Testis (tissue), 3 donors: ENCODE results near the gene MED12L. TPM values are rescaled to one million over a fixed set of nuclear protein-coding genes. Genes with fewer than 3 reads are reported as not detected.

Source experiments
- DNase-seq: peaks from one replicate; pipeline ENCODE4 v3.0.0-alpha.2; 2019
- H3K27ac ChIP-seq, 2 donors: fragments of 200-600 bp; sonication (generic); one replicate each; pipeline ENCODE4 v1.5.1; 2019
- H3K27me3 ChIP-seq: fragments of 200-600 bp; sonication (generic); one replicate; pipeline ENCODE4 v1.5.1; 2019
- H3K36me3 ChIP-seq: fragments of 200-600 bp; sonication (generic); one replicate; pipeline ENCODE4 v1.5.1; 2017; ENCODE audit warnings: low read depth; ENCODE audit errors: missing control alignments
- H3K4me1 ChIP-seq: fragments of 200-600 bp; sonication (generic); one replicate; pipeline ENCODE4 v1.5.1; 2019
- H3K4me3 ChIP-seq, 2 donors: fragments of 200-600 bp; sonication (generic); one replicate each; pipeline ENCODE4 v1.5.1; 2017 to 2019
- H3K9me3 ChIP-seq: fragments of 200-600 bp; sonication (generic); one replicate; pipeline ENCODE4 v1.5.1; 2017
- CTCF ChIP-seq, 3 experiments: fragments of 450-650 bp in 2 of 3; fragments of 200-600 bp in 1 of 3; sonication (generic) in 1 of 3; IDR thresholded peaks; one replicate each; pipeline ENCODE4 v1.5.1; 2016 to 2019; ENCODE audit warnings: antibody characterized with exemption in 3 of 3, mild to moderate bottlenecking in 2 of 3, moderate library complexity in 1 of 3
- POLR2A ChIP-seq: fragments of 450-650 bp; IDR thresholded peaks from one replicate; pipeline ENCODE4 v1.6.1; 2017; ENCODE audit warnings: antibody characterized with exemption, mild to moderate bottlenecking, moderate library complexity
- WGBS, 2 donors: methylation state at CpG; one replicate each; pipeline ENCODE4 v1.1.5; 2018; 5-methylcytosine and 5-hydroxymethylcytosine counted together
- intact Hi-C: fragments of 100-400 bp; cut with DNase I; formaldehyde crosslinking; loops from one replicate; pipeline ENCODE4 v1.15.1; 2023; ENCODE audit warnings: low total_unique reads
- polyA plus RNA-seq: library from polyadenylated mRNA; stranded (reverse); fragments of 350-450 nt; fragmentation: Illumina TruSeq; extraction: RNeasy Lipid Tissue Mini Kit (QIAGEN cat#74804); gene quantifications from one replicate; pipeline ENCODE4 v1.2.3, GENCODE V29; 2014; ENCODE audit warnings: low read depth, low replicate concordance; ENCODE audit not compliant: insufficient read depth
- total RNA-seq, 2 donors: library from RNA; depleted of rRNA; stranded (reverse); fragments of >200 nt; gene quantifications; one replicate each; pipeline ENCODE4 v1.2.3, GENCODE V29; 2016

Gene MED12L
- total and polyA plus RNA-seq, 3 donors from 2014 or later = 10.3 to 18.5 (median 10.4) TPM

GRCh38 chr3:151351219-151351618 is 265.8 kb downstream of the MED12L start:
- no peaks in the 10 kb centered on the region for H3K9me3 ChIP-seq
- no peaks in the 10 kb centered on the region for H3K4me1 ChIP-seq
- intact Hi-C loops = no loop called here
- H3K36me3 ChIP-seq = no peaks in the 10 kb centered on the region
- no peaks in the 10 kb centered on the region for H3K27me3 ChIP-seq
- WGBS, 2 donors = 91 to 100% methylated on average over 1 of the region's 1 CpG
- no peak overlapping the region for H3K4me3 ChIP-seq
- DNase-seq = no peak
- TF ChIP-seq CTCF (IDR thresholded peaks at IDR 0.05) = no peak
- no peak for TF ChIP-seq POLR2A
- H3K27ac ChIP-seq = no peak overlapping the region

GRCh38 chr3:151351648-151352047 is 266.2 kb downstream of the MED12L start:
- WGBS, 2 donors = 89 to 93% methylated on average over 4 of the region's 4 CpGs
- no peak for TF ChIP-seq POLR2A
- no peak for TF ChIP-seq CTCF (IDR thresholded peaks at IDR 0.05)
- intact Hi-C loops = no loop called here

GRCh38 chr3:151356794-151357462 is 271.5 kb downstream of the MED12L start:
- WGBS, 2 donors = 45 to 55% methylated on average over 2 of the region's 2 CpGs

More at GRCh38 chr3:151351648-151352047, 266.2 kb downstream of the MED12L start:
- Histone ChIP-seq H3K27ac (no peak overlapping the region), H3K9me3 (no peaks in the 10 kb centered on the region), H3K36me3 (no peaks in the 10 kb centered on the region), H3K4me1 (no peaks in the 10 kb centered on the region), H3K27me3 (no peaks in the 10 kb centered on the region), H3K4me3 (no peak overlapping the region)
- no peak for DNase-seq

GRCh38 chr3:151357463-151357850 is 272.0 kb downstream of the MED12L start:
- H3K27me3 ChIP-seq = no peaks in the 10 kb centered on the region
- H3K9me3 ChIP-seq = no peaks in the 10 kb centered on the region
- H3K4me3 ChIP-seq = no peak overlapping the region
- no peak overlapping the region for H3K27ac ChIP-seq
- DNase-seq = no peak
- H3K36me3 ChIP-seq = no peaks in the 10 kb centered on the region
- no peak for TF ChIP-seq POLR2A
- TF ChIP-seq CTCF (IDR thresholded peaks at IDR 0.05) = no peak
- intact Hi-C loops = no loop called here
- WGBS, 2 donors = 56 to 59% methylated on average over 2 of the region's 2 CpGs
- H3K4me1 ChIP-seq = no peaks in the 10 kb centered on the region

More at GRCh38 chr3:151356794-151357462, 271.5 kb downstream of the MED12L start:
- TF ChIP-seq CTCF (IDR thresholded peaks at IDR 0.05) (no peak), POLR2A (no peak)
- Histone ChIP-seq H3K4me1 (no peaks in the 10 kb centered on the region), H3K9me3 (no peaks in the 10 kb centered on the region), H3K4me3 (no peak overlapping the region), H3K36me3 (no peaks in the 10 kb centered on the region), H3K27ac (no peak overlapping the region), H3K27me3 (no peaks in the 10 kb centered on the region)
- intact Hi-C loops = no loop called here
- no peak for DNase-seq

GRCh38 chr3:151362751-151363174 is 277.3 kb downstream of the MED12L start:
- Histone ChIP-seq H3K27ac (no peak overlapping the region), H3K27me3 (no peaks in the 10 kb centered on the region), H3K9me3 (no peaks in the 10 kb centered on the region), H3K4me3 (no peak overlapping the region), H3K4me1 (no peaks in the 10 kb centered on the region), H3K36me3 (no peaks in the 10 kb centered on the region)
- no peak for DNase-seq
- intact Hi-C loops = no loop called here
- WGBS, 2 donors = 81 to 83% methylated on average over 3 of the region's 3 CpGs
- TF ChIP-seq POLR2A (no peak), CTCF (IDR thresholded peaks at IDR 0.05) (no peak)
